HCT116 (cell line): ENCODE results near the gene LDHD. TPM values are rescaled to one million over a fixed set of nuclear protein-coding genes. Genes with fewer than 3 reads are reported as not detected.

Experiments
- ATAC-seq: fragments of 200-7000 bp; cut with Tn5 transposase; 2 replicates; pipeline ENCODE4 v1.9.1; 2020; ENCODE audit warnings: mild to moderate bottlenecking, moderate library complexity
- BruUV-seq: library from RNA; stranded (reverse); fragments of 400-500 nt; replicated peaks from 2 replicates; lab custom pipeline; 2021; lab: Mats Ljungman, UMichigan
- CTCF ChIA-PET: fragments of 300-600 bp; sonication (Branson Sonifier 250); formaldehyde crosslinking; loops from one replicate; lab custom pipeline; 2021; ENCODE audit warnings: antibody characterized with exemption; lab: Charles Lee
- POLR2A ChIA-PET: fragments of 300-600, 350-600 bp; sonication (Branson Sonifier 250); formaldehyde crosslinking; loops from one replicate; lab custom pipeline; 2021; ENCODE audit warnings: antibody characterized with exemption; lab: Charles Lee
- RAD21 ChIA-PET, 2 experiments: fragments of 300-600 bp; sonication (Branson Sonifier 250); formaldehyde crosslinking; loops; one replicate each; lab custom pipeline; 2023; ENCODE audit warnings: low total read pairs in 2 of 2; ENCODE audit not compliant: uncharacterized antibody in 2 of 2, unreplicated experiment in 2 of 2, low non-redundant PET in 1 of 2; lab: Charles Lee
- DNase-seq: peaks from one replicate; pipeline ENCODE4 v3.0.0-alpha.2; 2010; ENCODE audit warnings: low read depth, low spot score
- H2AFZ ChIP-seq: fragments of 200-600 bp; shearing (Covaris generic), sonication (generic); 2 replicates; pipeline ENCODE4 v1.6.1; 2017; ENCODE audit warnings: low read depth, mixed run types, mixed read lengths, antibody characterized with exemption, low read length; ENCODE audit not compliant: poor library complexity, severe bottlenecking
- H3K27ac ChIP-seq: 2 replicates; pipeline ENCODE4 v1.5.1; 2012; ENCODE audit warnings: low read depth, low read length
- H3K27me3 ChIP-seq: fragments of 200-600 bp; sonication (generic); 2 replicates; pipeline ENCODE4 v1.6.1; 2016; ENCODE audit warnings: mixed run types, low read length, mixed read lengths; ENCODE audit not compliant: insufficient read depth
- H3K36me3 ChIP-seq, 2 experiments: fragments of 200-500 bp in 1 of 2; fragments of 200-600 bp in 1 of 2; sonication (Bioruptor generic) in 1 of 2; sonication (generic) in 1 of 2; 2 replicates each; pipeline versions ENCODE4 v1.5.1 to v1.6.1; 2014 to 2016; ENCODE audit warnings: low read length in 2 of 2, inconsistent platforms in 1 of 2, mixed read lengths in 1 of 2, mixed run types in 1 of 2; ENCODE audit not compliant: insufficient read depth in 2 of 2, control insufficient read depth in 1 of 2
- H3K4me1 ChIP-seq, 2 experiments: fragments of 200-600 bp in 1 of 2; sonication (generic) in 1 of 2; 2 replicates each; pipeline versions ENCODE4 v1.5.1 to v1.6.1; 2012 to 2017; ENCODE audit warnings: low read length in 2 of 2, inconsistent platforms in 1 of 2, mild to moderate bottlenecking in 1 of 2, mixed read lengths in 1 of 2, mixed run types in 1 of 2, moderate library complexity in 1 of 2; ENCODE audit not compliant: insufficient read depth in 2 of 2, control insufficient read depth in 1 of 2
- H3K4me2 ChIP-seq: fragments of 200-600 bp; sonication (generic); 2 replicates; pipeline ENCODE4 v1.6.1; 2017; ENCODE audit warnings: mixed run types, low read length, mixed read lengths
- H3K4me3 ChIP-seq, 2 experiments: fragments of 200-600 bp in 1 of 2; sonication (generic) in 1 of 2; replicated peaks in 1 of 2; 2 replicates each; pipeline ENCODE4 v1.5.1; 2011 to 2016; ENCODE audit warnings: low read length in 2 of 2, control low read depth in 1 of 2, low read depth in 1 of 2, mild to moderate bottlenecking in 1 of 2, mixed read lengths in 1 of 2, mixed run types in 1 of 2
- H3K79me2 ChIP-seq: fragments of 200-600 bp; sonication (generic); 2 replicates; pipeline ENCODE4 v1.6.1; 2017; ENCODE audit warnings: mild to moderate bottlenecking, mixed run types, low read length, moderate library complexity, mixed read lengths; ENCODE audit not compliant: insufficient read depth
- H3K9ac ChIP-seq: fragments of 200-600 bp; sonication (generic); 2 replicates; pipeline ENCODE4 v1.6.1; 2016; ENCODE audit warnings: low read length, mixed read lengths
- H3K9me2 ChIP-seq: fragments of 200-600 bp; sonication (generic), shearing (Covaris generic); 2 replicates; pipeline ENCODE4 v1.6.1; 2017; ENCODE audit warnings: mixed run types, mild to moderate bottlenecking, moderate library complexity; ENCODE audit not compliant: insufficient read depth
- H3K9me3 ChIP-seq, 2 experiments: fragments of 200-500 bp in 1 of 2; fragments of 200-600 bp in 1 of 2; sonication (Bioruptor generic) in 1 of 2; sonication (generic) in 1 of 2; 2 replicates each; pipeline ENCODE4 v1.6.1; 2014 to 2017; ENCODE audit warnings: low read length in 2 of 2, mixed read lengths in 2 of 2, inconsistent platforms in 1 of 2, low read depth in 1 of 2, mild to moderate bottlenecking in 1 of 2, mixed run types in 1 of 2, moderate library complexity in 1 of 2; ENCODE audit not compliant: control insufficient read depth in 1 of 2, insufficient read depth in 1 of 2
- H4K20me1 ChIP-seq: fragments of 200-600 bp; sonication (generic), shearing (Covaris generic); 2 replicates; pipeline ENCODE4 v1.6.1; 2017; ENCODE audit warnings: mixed run types, mild to moderate bottlenecking, moderate library complexity; ENCODE audit not compliant: insufficient read depth
- CBX3 ChIP-seq: IDR thresholded peaks from 2 replicates; pipeline ENCODE4 v1.6.1; 2012; ENCODE audit warnings: low read depth
- CEBPB ChIP-seq: IDR thresholded peaks from 2 replicates; pipeline ENCODE4 v1.6.1; 2012; ENCODE audit warnings: low read depth
- CTCF ChIP-seq, 3 experiments: fragments of 200-600 bp in 1 of 3; sonication (generic) in 1 of 3; IDR thresholded peaks in 2 of 3; conservative IDR thresholded peaks in 1 of 3; 2 replicates each; pipeline ENCODE4 v1.5.1; 2012 to 2017; ENCODE audit warnings: low read depth in 2 of 3, low read length in 2 of 3, antibody characterized with exemption in 1 of 3, borderline replicate concordance in 1 of 3, control low read depth in 1 of 3, mild to moderate bottlenecking in 1 of 3, mixed read lengths in 1 of 3, mixed run types in 1 of 3, moderate library complexity in 1 of 3; ENCODE audit not compliant: insufficient read depth in 1 of 3
- ELF1 ChIP-seq: IDR thresholded peaks from 2 replicates; pipeline ENCODE4 v1.6.1; 2012; ENCODE audit warnings: low read depth, borderline replicate concordance
- EZH2 ChIP-seq: fragments of 200-600 bp; sonication (generic); IDR thresholded peaks from 2 replicates; pipeline ENCODE4 v1.6.1; 2017; ENCODE audit warnings: antibody characterized with exemption, mixed run types
- EZH2phosphoT487 ChIP-seq: fragments of 200-600 bp; IDR thresholded peaks from 2 replicates; pipeline ENCODE4 v1.6.1; 2018; ENCODE audit warnings: antibody characterized with exemption, borderline replicate concordance
- JUND ChIP-seq: IDR thresholded peaks from 2 replicates; pipeline ENCODE4 v1.6.1; 2012
- POLR2A ChIP-seq: IDR thresholded peaks from 2 replicates; pipeline ENCODE4 v1.7.0; 2011; ENCODE audit warnings: borderline replicate concordance; ENCODE audit not compliant: insufficient read depth, insufficient read length; ENCODE audit errors: extremely low read depth
- POLR2AphosphoS5 ChIP-seq: IDR thresholded peaks from 2 replicates; pipeline ENCODE4 v1.6.1; 2011; ENCODE audit warnings: mild to moderate bottlenecking, low read depth, low read length, moderate library complexity
- RAD21 ChIP-seq: IDR thresholded peaks from 2 replicates; pipeline ENCODE4 v1.6.1; 2012; ENCODE audit warnings: low read depth, mild to moderate bottlenecking
- SIN3A ChIP-seq: IDR thresholded peaks from 2 replicates; pipeline ENCODE4 v1.6.1; 2012; ENCODE audit warnings: low read depth
- SRF ChIP-seq: IDR thresholded peaks from 2 replicates; pipeline ENCODE4 v1.6.1; 2012; ENCODE audit warnings: low read depth
- TCF7L2 ChIP-seq: IDR thresholded peaks from 2 replicates; pipeline ENCODE4 v1.7.0; 2011; ENCODE audit warnings: borderline replicate concordance, inconsistent platforms; ENCODE audit not compliant: insufficient read depth, insufficient read length; ENCODE audit errors: extremely low read depth
- YY1 ChIP-seq: IDR thresholded peaks from 2 replicates; pipeline ENCODE4 v1.6.1; 2011; ENCODE audit warnings: low read length, low read depth, moderate library complexity, mild to moderate bottlenecking; ENCODE audit not compliant: insufficient replicate concordance; ENCODE audit errors: extremely low read depth
- ZFX ChIP-seq: fragments of 450-650 bp; IDR thresholded peaks from 2 replicates; pipeline ENCODE4 v1.6.1; 2017
- ZNF274 ChIP-seq: fragments of 200-500 bp; sonication (Bioruptor generic); IDR thresholded peaks from 2 replicates; pipeline ENCODE4 v1.6.1; 2014; ENCODE audit warnings: mild to moderate bottlenecking, low read depth, low read length, inconsistent platforms
- intact Hi-C: fragments of 100-400 bp; cut with micrococcal nuclease; formaldehyde crosslinking; loops from 2 replicates; pipeline ENCODE4 v1.10.0; 2022
- total RNA-seq: library from RNA; stranded (reverse); gene quantifications from one replicate; pipeline ENCODE4 v1.2.1, GENCODE V29; 2021; ENCODE audit not compliant: unreplicated experiment

LDHD gene
- total RNA-seq, 1 experiment from 2014 or later = 3.4 TPM

- no peak for TF ChIP-seq ELF1
- TF ChIP-seq RAD21 = no peak
- no peak for TF ChIP-seq SRF
- TF ChIP-seq POLR2AphosphoS5 = no peak
- no peak for TF ChIP-seq YY1
- no peak for TF ChIP-seq CEBPB
- TF ChIP-seq ZNF274 = no peak
- no peak for TF ChIP-seq EZH2
- no peak for TF ChIP-seq JUND
- no peak for TF ChIP-seq SIN3A
- no peak for TF ChIP-seq CTCF (IDR thresholded peaks at IDR 0.05 in 2 of 3, conservative IDR thresholded peaks at IDR 0.05 in 1 of 3; ENCODE audit: borderline replicate concordance in 1 of 3, insufficient read depth in 1 of 3, low read depth in 2 of 3, low read length in 2 of 3)
- no peak for TF ChIP-seq EZH2phosphoT487
- TF ChIP-seq ZFX = no peak
- no peak for TF ChIP-seq POLR2A
- no peak for TF ChIP-seq CBX3
- no peak for TF ChIP-seq TCF7L2
- H3K4me3 ChIP-seq = no peak overlapping the region
- H3K27me3 ChIP-seq = no peaks in the 10 kb centered on the region
- ATAC-seq = no peak
- H2AFZ ChIP-seq = no peak overlapping the region
- H3K9me3 ChIP-seq = no peaks in the 10 kb centered on the region
- RAD21 ChIA-PET = no interaction called here
- no peak overlapping the region for H3K9ac ChIP-seq
- no peak overlapping the region for H3K27ac ChIP-seq
- no peaks in the 10 kb centered on the region for H3K36me3 ChIP-seq
- no peaks in the 10 kb centered on the region for H3K79me2 ChIP-seq
- BruUV-seq = no TSS peak
- H3K4me1 ChIP-seq = no peaks in the 10 kb centered on the region
- intact Hi-C loops = no loop called here
- DNase-seq = no peak
- POLR2A ChIA-PET = no interaction called here
- CTCF ChIA-PET = no interaction called here
- H4K20me1 ChIP-seq = no peaks in the 10 kb centered on the region
- H3K9me2 ChIP-seq = no peaks in the 10 kb centered on the region
- H3K4me2 ChIP-seq = no peak overlapping the region
Measured at GRCh38 chr16:75138233-75138632, 21.7 kb upstream of the LDHD start.
